NCI-H1930 (cell line): Measurements from ENCODE around the gene EXOC4.
A peak's percentile ranks its signal among the peaks of the same experiment; 100 is the strongest.

Source experiments
- DNase-seq, 2 experiments: peaks; one replicate each; lab custom pipeline; 2025; lab: John Stamatoyannopoulos, UW

Gene EXOC4

DNA sequence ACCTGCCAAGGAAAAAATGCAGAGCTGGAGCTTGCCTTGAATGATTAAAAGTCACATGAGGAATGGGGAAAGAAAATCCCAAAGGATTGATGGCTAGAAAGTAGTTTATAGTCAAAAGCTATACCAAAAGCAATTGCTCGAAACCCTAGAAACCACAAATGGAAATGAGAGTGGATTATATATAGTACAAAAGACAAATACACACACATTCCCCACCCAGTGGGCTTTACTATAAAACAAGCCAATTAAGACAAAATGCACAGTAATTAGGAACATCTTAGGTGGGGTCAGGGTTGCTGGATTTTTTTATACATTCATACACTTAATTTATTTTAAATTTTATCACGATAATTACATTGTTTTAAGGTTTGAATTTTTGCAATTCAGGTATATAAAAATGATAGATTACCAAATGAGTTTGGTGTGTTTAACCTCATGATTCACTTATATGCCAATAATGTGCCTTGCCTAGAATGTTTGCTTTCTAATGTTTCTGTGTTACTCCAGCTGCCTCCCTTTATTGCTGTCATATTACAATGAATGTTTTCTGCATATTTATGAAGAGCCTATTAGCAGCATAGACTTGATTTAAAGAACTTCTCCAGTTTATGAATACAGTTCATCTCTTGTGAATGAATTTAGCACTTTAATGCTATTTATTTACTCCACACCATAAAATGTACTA is 421.3 kb downstream of the EXOC4 start:
- DNase-seq: peak; percentile 86 to 89

DNA sequence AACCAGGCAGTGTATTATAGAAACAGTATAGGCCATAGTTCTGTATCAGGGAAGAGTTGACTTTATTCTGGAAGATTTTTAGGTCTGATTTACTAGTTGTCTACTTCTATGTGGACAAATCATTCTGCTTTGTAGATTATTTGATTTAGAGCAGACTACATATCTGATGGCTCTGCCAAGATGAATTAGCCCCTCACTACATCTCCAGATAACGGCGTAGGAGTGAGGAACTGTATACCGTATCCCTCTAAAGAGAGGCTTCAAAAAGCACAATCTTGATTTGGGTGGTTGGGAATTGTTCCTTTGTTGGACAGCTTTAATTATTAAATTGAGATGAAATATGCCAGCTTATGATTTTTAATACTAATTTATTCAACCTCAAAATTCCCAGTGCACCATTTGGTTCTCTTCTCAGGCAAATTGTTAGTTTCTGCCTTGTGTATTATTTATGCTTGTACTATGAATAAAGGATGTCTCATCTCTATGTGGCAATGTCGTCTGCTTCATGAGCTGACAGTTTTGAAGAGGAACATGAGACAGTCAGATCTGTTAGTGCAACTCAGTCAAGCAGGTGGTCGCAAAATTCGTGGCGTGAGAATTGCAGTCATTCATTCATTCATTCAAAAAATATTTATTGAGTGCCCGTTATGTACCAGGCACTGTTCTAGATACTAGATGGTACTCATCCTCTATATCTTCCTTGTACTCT is 422.8 kb downstream of the EXOC4 start:
- no peak for DNase-seq

DNA sequence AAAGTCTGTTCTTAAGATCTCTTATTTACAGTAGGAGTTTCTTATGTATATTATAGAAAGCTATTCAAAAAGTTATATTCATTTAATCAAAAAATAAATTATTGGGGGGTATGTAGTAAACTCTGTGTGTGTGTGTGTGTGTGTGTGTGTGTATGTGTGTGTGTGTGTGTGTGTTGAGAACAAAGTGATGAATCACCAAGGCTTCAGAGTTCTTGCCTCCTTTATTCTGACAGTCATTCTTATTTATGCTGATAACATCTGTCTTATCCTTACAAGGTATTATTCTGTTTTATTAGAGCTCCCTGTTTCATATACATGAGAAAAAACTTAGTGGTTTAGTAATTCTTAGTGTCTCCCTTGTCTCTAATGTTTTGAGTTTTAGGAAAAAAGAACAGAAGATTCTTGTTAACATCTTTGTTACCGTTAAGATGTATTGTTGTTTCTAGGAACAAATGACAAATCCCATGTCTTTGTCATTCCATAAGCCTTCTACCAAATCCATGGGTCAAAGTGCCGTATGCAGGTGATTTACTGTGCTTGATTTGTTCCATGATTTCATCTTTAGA is 424.0 kb downstream of the EXOC4 start:
- DNase-seq: no peak

DNA sequence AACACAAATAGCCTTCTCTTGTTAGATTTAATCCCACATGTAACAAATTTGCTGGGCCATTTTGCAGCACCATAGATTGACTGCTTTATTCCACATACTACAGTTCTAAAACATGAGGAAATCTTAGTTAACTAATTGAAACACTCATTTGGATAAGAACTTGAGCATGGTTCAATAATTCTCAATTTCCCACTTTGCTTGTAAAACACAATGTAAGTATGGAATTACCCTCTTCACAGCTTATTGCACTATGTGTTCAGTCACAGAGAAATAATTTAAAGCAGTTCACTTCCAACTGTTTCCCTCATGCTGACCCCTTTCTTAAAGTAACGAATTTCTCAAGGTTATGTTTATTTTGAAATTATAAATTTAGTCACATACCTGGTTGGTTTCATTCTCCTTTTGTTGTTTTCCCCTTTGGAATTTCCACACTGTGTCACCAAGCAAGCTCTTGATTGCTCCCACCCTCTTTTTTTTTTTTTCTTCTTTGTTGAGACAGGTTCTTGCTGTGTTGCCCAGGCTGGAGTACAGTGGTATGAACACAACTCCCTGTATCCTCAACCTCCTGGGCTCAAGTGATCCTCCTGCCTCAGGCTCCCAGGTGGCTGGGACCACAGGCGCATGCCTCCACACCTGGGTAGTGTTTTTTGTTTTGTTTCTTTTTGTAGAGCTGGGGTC is 425.4 kb downstream of the EXOC4 start:
- no peak for DNase-seq

DNA sequence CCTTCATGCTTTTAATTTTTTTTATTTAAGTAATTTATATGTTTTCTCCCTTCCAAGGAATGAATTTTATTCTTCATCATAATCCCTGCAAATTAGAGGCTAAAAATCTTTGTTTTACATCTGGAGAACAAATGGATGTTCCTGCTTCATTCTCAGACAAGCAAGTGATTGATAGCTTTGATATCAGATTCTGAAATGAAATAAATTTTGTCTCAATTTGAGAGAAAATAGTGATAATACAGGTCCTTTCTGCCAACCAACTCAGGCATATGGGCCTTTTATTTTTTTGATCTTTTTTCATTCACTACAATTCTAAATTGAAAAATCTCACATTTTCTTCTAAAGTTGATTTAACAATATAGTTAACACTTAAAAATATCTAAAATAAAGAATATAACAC is 427.1 kb downstream of the EXOC4 start:
- no peak for DNase-seq

DNA sequence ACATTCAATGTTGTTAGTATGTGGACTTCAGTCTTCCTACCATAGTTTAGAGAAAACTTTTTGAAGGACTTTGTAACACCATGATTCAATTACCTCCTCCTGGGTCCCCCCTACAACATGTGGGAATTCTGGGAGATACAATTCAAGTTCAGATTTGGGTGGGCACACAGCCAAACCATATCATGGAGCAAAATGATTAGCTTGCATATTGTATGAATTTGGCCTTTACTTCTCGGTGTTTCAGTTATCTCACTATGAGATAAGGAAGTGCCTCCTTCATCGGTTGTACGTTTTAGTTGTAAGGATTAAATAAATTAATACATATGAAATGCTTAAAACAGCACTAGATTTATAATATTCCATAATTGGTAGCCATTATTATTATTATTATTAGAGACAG is 428.7 kb downstream of the EXOC4 start:
- no peak for DNase-seq

DNA sequence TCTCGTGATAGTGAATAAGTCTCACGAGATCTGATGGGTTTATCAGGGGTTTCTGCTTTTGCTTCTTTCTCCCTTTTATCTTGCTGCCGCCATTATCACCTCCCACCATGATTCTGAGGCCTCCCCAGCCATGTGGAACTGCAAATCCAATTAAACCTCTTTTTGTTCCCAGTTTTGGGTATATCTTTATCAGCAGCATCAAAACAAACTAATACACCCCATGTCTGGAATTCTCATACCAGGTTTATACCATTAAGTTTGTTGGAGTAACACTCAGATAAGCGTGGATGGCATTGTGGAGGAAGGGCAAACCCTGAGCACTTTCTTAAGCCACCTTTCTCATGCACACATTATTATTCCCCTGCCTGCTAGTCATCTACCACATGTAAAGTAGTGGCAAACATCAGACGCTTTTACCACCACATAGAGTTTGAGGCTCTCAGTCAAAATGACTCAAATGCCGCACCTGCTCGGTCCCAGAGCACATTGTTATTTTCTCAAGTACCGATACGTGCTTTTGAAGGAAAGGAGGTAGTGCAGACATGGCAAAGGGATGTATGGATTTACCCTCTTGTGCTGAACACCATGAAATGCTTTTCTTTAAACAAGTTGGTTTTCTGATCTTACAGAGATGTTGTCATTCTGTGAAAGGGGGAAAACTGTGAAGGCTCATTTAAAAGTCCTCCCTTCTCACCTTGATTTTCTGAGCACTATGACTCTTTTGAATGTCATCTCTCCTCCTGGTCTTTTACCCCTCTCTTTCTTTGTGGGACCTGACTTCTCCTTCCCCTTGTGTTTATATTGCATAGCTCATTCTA is 429.7 kb downstream of the EXOC4 start:
- no peak for DNase-seq

DNA sequence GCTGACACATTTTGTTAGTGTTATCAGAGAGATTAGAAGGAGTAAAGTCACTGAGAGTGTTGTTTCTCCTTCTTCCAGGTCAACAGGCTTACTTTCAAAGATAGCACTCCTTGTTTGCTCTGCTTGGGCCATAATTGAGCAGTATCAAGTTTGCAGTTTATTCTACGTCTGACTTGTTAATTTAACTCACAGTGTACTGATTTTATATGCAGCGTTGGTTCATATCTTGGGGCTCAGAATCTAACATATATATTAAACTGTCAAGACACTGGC is 430.2 kb downstream of the EXOC4 start:
- DNase-seq: no peak

DNA sequence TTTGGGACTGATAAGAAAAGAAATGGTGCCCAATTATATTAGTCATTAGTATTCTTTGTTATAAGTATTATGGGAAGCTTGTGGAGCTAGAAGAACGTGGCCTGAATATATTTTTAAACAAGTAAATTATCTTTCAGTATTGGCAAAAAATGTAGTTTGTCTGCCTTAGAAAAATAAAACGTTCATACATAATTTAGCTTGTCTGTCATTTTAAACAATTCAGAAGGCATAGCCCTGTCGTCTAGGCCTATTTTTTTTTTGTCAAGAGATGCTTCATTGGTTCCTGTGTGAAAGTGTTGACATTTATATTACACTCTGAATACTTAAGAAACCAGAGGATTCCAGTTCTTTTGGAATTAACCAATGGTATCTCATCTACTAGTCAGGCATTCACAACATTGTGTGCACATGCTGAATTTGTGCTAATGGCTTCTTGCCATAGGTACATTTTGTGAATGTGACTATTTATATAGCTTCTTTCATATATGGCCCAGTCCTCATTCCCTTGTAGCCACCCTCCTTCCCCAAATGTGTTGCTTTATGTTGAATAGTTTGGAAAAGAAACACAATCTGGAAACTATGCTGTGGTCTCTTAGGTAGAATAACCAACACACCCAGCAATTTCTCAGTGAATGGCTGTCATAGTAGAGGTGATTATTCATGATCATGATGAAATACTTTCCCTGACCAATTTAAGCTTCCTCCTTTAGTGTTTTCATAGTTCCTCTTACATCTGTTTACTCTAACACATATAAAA is 435.8 kb downstream of the EXOC4 start:
- no peak for DNase-seq

DNA sequence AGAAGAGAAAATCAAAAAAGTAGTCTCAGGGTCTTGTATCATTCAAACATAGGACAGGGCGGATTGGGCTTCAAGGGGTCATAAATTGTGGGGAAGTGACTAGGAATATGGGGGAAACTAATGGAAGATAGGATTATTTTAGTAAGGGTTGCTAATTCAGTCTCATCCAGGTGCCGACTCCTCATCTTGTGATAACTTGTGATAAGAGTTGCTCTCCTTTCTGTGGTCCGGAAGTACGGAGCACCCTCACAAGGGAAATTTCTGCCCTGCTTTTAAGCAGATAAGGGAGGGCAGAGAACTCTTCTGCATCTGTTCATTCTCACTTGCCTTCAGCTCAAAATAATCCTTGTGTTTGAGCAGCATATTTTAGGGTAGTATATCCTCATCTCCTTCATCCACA is 437.9 kb downstream of the EXOC4 start:
- DNase-seq: no peak

DNA sequence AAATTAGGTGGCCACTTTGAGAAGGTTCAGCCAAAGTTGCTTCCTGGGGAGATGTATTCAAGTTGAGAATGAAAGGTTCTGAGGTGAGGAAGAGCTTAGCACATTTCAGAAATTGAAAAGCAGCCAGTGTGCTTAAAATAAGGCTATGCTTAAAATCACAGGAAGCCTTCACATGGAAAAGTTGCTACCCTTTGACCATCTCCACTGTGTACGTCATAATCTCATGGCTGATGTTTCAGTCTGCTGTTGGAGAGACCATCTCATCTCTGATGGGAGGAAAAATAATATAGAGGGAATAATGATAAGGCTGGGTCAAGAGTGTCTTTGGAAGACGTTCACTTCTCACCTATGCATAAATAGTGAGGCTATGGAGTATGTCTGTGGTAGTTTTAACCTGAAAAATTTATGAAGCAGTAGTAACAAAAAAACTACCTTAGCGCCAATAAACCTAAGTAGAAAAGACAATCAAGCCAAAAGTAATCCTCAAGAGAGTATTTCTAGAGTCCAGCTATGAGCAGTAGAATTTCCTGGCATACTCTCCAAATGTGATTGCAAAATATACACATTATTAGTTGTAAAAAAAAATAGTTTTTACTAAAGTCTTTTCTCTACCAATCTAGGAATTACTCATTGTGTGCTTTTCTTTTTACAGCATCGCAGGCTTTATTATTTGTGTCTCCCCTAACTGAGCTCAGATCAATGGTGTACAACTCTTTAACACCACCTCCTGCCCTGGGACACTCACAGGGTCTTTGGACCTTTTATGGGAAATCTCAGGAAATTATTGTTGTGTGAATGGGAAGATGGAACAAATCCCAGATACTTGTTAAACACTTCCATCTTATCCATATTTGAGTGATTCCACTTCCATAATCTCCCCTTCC is 439.1 kb downstream of the EXOC4 start:
- no peak for DNase-seq

DNA sequence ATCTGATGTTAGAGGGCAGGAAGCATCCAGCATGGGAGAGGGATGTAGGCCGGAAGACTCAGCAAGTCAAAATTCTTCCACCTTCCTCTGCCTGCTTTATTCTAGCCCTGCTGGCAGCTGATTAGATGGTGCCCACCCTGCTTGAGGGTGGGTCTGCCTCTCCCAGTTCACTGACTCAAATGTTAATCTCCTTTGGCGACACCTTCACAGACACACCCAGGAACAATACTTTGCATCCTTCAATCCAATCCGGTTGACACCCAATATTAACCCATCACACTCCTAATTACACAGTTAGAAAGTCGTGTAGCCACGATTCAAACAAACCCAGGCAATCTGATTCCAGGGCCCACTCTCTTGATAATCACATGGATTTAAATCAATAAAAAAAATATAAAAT is 440.4 kb downstream of the EXOC4 start:
- DNase-seq: no peak

DNA sequence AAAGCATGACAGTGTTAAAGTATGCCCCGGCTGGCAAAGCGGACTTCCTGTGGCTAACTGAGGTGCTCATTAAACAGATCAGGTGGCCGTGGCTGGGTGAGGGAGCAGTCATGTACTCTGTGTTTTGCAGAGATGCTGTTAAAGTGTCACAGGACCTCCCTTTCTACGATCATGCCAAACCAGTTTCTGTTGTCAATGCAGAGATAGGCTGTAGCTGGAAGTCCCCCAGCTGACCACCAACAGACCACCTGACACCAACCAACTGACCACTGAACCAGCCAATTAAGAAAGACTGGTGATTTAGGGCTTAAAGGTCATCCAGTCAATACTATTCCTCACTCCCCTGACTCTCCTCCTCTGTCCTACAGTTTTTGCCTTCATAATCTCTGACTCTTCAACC is 443.2 kb downstream of the EXOC4 start:
- no peak for DNase-seq

DNA sequence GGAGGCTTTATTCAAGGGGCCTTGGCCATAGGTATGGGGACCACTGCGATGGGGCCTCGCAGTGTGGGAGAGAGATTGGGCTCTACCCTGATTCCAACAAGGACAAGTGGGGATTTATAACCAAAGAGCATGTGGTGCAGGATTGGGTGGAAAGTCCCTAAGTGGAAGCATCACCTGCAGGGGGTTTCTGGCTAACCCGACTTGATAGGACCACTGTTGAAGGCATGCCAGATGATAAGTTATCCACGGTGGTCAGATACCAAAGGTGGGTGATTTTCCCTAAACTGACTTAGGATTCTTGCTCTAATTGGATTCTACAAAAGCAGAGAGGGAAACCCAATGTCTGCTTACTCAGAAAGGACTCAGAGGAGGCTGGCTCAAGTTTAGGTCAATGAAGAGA is 444.7 kb downstream of the EXOC4 start:
- DNase-seq: no peak

DNA sequence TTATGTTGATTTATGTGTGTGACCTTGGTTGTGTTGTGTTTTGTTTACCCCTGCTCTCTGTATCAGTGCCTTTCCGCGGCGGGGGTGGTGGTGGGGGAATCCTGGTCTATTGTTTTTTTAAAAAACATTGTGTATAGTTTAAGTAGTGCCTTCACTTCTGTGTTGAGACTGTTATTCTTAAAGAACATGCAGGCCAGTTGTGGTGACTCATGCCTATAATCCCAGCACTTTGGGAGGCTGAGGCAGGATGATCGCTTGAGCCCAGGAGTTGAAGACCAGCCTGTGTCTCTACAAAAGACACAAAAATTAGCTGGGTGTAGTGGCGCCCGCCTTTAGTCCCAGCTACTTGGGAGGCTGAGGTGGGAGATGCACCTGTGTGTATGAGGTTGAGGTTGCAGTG is 445.2 kb downstream of the EXOC4 start:
- no peak for DNase-seq

DNA sequence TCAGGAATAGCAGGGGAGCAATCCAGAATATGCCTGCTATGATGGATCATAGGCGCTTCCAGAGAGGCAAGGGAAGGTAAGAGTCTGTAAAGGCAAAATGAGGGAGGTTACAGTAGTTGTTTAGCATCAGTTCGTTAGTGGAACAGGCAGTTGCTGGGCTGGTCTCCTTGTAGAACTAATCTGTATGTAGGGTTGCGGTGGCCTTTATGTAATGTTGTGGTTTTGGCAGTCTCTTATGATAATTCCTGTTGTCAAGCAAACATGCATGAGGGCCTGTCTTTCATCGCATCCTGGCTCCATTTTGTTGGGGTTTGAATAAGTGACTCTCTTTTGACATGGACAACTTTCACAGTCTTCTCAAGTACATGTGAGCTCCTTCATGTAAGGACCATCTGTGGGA is 446.5 kb downstream of the EXOC4 start:
- DNase-seq: no peak

DNA sequence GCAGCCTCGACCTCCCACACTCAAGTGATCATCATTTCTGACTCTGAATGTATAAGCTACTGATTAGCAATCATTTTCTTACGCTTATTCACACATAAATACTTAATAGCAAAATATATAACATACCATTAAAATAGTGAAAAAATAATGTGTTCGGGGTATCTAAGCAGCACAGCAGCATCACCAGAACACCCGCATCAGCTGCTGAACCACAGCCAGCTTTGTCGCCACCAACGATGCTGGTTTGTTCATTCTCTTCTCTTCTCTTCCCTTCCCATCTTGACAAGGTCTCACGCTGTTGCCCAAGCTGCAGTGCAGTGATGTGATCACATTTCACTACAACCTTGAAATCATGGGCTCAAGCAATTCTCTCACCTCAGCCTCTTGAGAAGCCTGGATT is 449.2 kb downstream of the EXOC4 start:
- no peak for DNase-seq

DNA sequence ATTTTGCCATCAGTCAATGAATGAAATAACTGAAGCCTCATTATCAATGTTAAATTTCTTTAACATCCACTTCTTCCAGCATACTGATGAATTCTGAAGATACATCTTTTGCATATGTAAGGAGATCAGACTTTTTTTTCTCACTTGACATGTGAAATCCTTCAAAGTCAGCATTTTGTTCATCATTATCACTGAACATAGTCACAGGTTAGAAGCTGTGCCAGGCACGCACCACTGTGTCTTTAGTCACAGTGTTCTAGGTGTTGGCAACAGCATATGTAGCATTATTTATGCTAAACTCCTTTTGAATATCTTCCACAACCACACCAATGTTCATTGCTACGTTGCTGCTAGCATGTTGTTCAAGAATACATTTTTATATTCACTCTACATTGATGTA is 450.1 kb downstream of the EXOC4 start:
- DNase-seq: no peak

DNA sequence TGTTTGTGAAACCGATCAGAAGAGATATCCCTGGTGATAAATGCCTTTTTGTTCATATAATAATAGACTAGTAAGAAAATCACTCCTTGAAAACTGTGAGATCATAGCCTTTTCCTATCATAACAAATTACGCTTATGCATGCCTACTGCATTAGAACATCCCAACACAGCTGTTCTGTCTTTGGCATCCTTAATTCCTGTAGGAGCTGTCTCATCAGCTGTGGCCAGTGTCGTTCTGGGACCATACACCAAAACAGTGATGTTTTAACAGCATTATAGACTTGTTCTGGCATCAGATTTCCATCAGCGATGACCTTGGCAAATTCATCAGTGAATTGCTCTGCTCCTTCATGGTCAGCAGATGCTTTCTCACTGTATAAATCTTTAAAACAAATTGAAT is 450.7 kb downstream of the EXOC4 start:
- DNase-seq: no peak

DNA sequence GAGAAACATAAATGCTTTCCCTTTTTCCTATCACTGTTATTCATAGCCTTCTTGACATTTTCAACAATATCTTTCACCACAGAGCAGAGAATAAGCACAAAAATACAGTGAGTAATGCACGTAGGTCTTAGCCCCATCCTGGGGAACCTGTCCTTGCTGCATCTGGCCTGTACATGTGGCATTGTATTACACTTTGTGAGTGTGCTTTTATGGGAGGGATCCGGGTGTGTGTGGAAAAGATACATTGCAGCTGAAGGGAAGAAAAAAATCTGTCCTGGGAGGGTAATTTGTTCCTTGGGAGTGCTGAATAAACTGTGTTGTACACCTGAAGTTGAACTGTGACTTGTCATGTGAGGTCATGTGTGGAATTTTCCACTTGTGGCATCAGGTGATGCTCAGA is 451.6 kb downstream of the EXOC4 start:
- DNase-seq: no peak

DNA sequence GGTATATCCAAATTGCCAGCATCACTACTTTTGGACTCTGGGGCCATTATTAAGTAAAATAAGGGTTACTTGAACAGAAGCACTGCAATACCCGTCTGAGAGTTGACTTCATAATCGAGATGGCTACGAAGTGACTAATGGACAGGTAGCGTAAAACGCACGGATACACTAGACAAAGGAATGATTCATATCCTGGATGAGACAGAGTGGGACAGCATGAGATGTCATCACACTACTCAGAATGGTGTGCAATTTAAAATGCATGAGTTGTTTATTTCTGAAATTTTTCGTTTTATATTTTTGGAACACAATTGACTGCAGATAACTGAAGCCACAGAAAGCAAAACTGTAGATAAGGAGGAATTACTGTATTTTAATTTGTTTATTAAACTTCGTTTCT is 452.7 kb downstream of the EXOC4 start:
- DNase-seq: no peak
